Neural progenitor cell (in vitro differentiated cells): ENCODE results near the gene TSPAN16.

Experiments used
- CTCF ChIP-seq: fragments of 200-600 bp; sonication (generic); IDR thresholded peaks from 2 replicates; pipeline ENCODE4 v1.5.1; 2017; ENCODE audit warnings: antibody characterized with exemption, mild to moderate bottlenecking
- EZH2 ChIP-seq: fragments of 200-600 bp; sonication (generic); IDR thresholded peaks from 2 replicates; pipeline ENCODE4 v1.6.1; 2017; ENCODE audit warnings: antibody characterized with exemption, mild to moderate bottlenecking, moderate library complexity
- EZH2phosphoT487 ChIP-seq: fragments of 200-600 bp; sonication (generic); IDR thresholded peaks from 2 replicates; pipeline ENCODE4 v1.6.1; 2017; ENCODE audit warnings: antibody characterized with exemption

- TF ChIP-seq CTCF (no peak), EZH2 (no peak), EZH2phosphoT487 (no peak)
These were observed 35.5 kb downstream of the TSPAN16 start for GRCh38 chr19:11331502-11331901.
